Chondrocyte (in vitro differentiated cells): ENCODE data around the gene DRC3. TPM values are rescaled to one million over a fixed set of nuclear protein-coding genes. Genes with fewer than 3 reads are reported as not detected.
"Not testable (repeated sequence)": the region's sequence is repeated elsewhere in the genome, so short reads cannot be mapped to it uniquely, and the experiment has no call there.

ENCODE experiments used
- DNase-seq: peaks from one replicate; pipeline ENCODE4 v3.0.0; 2021; ENCODE audit warnings: mixed read lengths, low spot score
- H3K27ac Mint-ChIP-seq: one replicate; pipeline ENCODE4 v1.8.0; 2021; ENCODE audit warnings: mild to moderate bottlenecking, moderate library complexity, mixed read lengths; ENCODE audit not compliant: unreplicated experiment
- H3K27me3 Mint-ChIP-seq: 2 replicates; pipeline ENCODE4 v1.8.0; 2021; ENCODE audit warnings: low read depth, mixed read lengths
- H3K36me3 Mint-ChIP-seq: 2 replicates; pipeline ENCODE4 v1.8.0; 2021; ENCODE audit warnings: low read depth, mixed read lengths
- H3K4me1 Mint-ChIP-seq: 2 replicates; pipeline ENCODE4 v1.8.0; 2021; ENCODE audit warnings: low read depth, mild to moderate bottlenecking, mixed read lengths
- H3K4me3 Mint-ChIP-seq: one replicate; pipeline ENCODE4 v1.8.0; 2021; ENCODE audit warnings: mild to moderate bottlenecking, moderate library complexity, mixed read lengths; ENCODE audit not compliant: unreplicated experiment
- H3K9me3 Mint-ChIP-seq: 2 replicates; pipeline ENCODE4 v1.8.0; 2021; ENCODE audit warnings: low read depth, mixed read lengths
- CTCF ChIP-seq: fragments of 200-600 bp; sonication (generic); IDR thresholded peaks from 2 replicates; pipeline ENCODE4 v1.5.0; 2021; ENCODE audit warnings: antibody characterized with exemption, mild to moderate bottlenecking, moderate library complexity
- total RNA-seq: library from RNA; stranded (reverse); gene quantifications from 3 replicates; pipeline ENCODE4 v1.2.1, GENCODE V29; 2021

Gene DRC3
- total RNA-seq, 1 donor from 2014 or later = 1.2 TPM

GRCh38 chr17:17993366-17993765 is 20.7 kb downstream of the DRC3 start:
- Mint-ChIP-seq H3K27me3 (no peaks in the 10 kb centered on the region), H3K4me3 (no peak overlapping the region), H3K27ac (no peak overlapping the region), H3K36me3 (peaks cover 2% of the 10 kb centered on the region), H3K9me3 (no peaks in the 10 kb centered on the region), H3K4me1 (peaks cover 21% of the 10 kb centered on the region)
- no peak for TF ChIP-seq CTCF
- no peak for DNase-seq

- TF ChIP-seq CTCF = no peak
These were observed 21.2 kb downstream of the DRC3 start for GRCh38 chr17:17993852-17994251.

GRCh38 chr17:17994271-17995069 is 21.8 kb downstream of the DRC3 start:
- peaks cover 2% of the 10 kb centered on the region for H3K36me3 Mint-ChIP-seq
- no peak overlapping the region for H3K4me3 Mint-ChIP-seq
- H3K4me1 Mint-ChIP-seq = peaks cover 21% of the 10 kb centered on the region
- no peak for DNase-seq
- TF ChIP-seq CTCF = peak; percentile 69
- H3K9me3 Mint-ChIP-seq = no peaks in the 10 kb centered on the region
- no peaks in the 10 kb centered on the region for H3K27me3 Mint-ChIP-seq
- H3K27ac Mint-ChIP-seq = peak overlapping the region; percentile 76

More at GRCh38 chr17:17993852-17994251, 21.2 kb downstream of the DRC3 start:
- Mint-ChIP-seq H3K4me3 (no peak overlapping the region), H3K27me3 (no peaks in the 10 kb centered on the region), H3K36me3 (peaks cover 2% of the 10 kb centered on the region), H3K9me3 (no peaks in the 10 kb centered on the region), H3K27ac (no peak overlapping the region), H3K4me1 (peaks cover 21% of the 10 kb centered on the region)
- DNase-seq = no peak

- H3K9me3 Mint-ChIP-seq, H3K27ac Mint-ChIP-seq, DNase-seq, H3K27me3 Mint-ChIP-seq, H3K4me3 Mint-ChIP-seq, H3K36me3 Mint-ChIP-seq: not testable (repeated sequence)
- H3K4me1 Mint-ChIP-seq = peaks cover 13% of the 10 kb centered on the region
These were observed 23.2 kb downstream of the DRC3 start for GRCh38 chr17:17995887-17996286.

- H3K4me1 Mint-ChIP-seq = peaks cover 11% of the 10 kb centered on the region
- H3K27ac Mint-ChIP-seq = no peak overlapping the region
These were observed 26.3 kb downstream of the DRC3 start for GRCh38 chr17:17998934-17999333.

More at GRCh38 chr17:17998934-17999333, 26.3 kb downstream of the DRC3 start:
- TF ChIP-seq CTCF = no peak
- H3K27me3 Mint-ChIP-seq = no peaks in the 10 kb centered on the region
- H3K9me3 Mint-ChIP-seq = no peaks in the 10 kb centered on the region
- no peak overlapping the region for H3K4me3 Mint-ChIP-seq
- H3K36me3 Mint-ChIP-seq = peaks cover 2% of the 10 kb centered on the region
- DNase-seq = no peak
